Measurements from ENCODE around the gene AMIGO2.

The AMIGO2 gene

DNA sequence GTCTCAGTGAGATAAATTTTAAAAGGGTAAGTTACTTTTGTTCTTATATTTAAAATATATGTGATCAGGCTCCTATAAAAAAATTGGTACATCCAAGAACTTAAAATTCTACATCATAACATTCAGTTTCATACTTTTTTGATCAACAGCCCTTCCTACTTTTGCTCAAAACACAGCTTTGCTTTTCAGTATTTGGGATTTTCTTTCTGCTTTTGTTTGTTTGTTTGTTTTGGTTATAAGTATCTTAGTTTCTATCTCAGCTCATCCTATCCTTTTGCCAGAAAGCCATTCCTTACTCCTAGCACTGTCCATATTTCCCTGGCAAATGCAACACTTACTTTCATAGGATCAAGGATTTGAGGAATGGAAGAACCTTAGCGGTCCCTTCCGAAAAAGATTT lies 5.0 kb downstream of the AMIGO2 start (continued):
- no peak for TF ChIP-seq ZNF791 (tag by site-specific recombination; IDR thresholded peaks at IDR 0.05)
- TF ChIP-seq ZNF214 (tag by site-specific recombination; IDR thresholded peaks at IDR 0.05; ENCODE audit: borderline replicate concordance): no peak
- no peak for TF ChIP-seq ZNF830 (tag by site-specific recombination; IDR thresholded peaks at IDR 0.05; ENCODE audit: low read depth)
- TF ChIP-seq, protein P1, sequence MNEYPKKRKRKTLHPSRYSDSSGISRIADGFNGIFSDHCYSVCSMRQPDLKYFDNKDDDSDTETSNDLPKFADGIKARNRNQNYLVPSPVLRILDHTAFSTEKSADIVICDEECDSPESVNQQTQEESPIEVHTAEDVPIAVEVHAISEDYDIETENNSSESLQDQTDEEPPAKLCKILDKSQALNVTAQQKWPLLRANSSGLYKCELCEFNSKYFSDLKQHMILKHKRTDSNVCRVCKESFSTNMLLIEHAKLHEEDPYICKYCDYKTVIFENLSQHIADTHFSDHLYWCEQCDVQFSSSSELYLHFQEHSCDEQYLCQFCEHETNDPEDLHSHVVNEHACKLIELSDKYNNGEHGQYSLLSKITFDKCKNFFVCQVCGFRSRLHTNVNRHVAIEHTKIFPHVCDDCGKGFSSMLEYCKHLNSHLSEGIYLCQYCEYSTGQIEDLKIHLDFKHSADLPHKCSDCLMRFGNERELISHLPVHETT (tag by site-specific recombination; IDR thresholded peaks at IDR 0.05): no peak
- TF ChIP-seq, protein P2, sequence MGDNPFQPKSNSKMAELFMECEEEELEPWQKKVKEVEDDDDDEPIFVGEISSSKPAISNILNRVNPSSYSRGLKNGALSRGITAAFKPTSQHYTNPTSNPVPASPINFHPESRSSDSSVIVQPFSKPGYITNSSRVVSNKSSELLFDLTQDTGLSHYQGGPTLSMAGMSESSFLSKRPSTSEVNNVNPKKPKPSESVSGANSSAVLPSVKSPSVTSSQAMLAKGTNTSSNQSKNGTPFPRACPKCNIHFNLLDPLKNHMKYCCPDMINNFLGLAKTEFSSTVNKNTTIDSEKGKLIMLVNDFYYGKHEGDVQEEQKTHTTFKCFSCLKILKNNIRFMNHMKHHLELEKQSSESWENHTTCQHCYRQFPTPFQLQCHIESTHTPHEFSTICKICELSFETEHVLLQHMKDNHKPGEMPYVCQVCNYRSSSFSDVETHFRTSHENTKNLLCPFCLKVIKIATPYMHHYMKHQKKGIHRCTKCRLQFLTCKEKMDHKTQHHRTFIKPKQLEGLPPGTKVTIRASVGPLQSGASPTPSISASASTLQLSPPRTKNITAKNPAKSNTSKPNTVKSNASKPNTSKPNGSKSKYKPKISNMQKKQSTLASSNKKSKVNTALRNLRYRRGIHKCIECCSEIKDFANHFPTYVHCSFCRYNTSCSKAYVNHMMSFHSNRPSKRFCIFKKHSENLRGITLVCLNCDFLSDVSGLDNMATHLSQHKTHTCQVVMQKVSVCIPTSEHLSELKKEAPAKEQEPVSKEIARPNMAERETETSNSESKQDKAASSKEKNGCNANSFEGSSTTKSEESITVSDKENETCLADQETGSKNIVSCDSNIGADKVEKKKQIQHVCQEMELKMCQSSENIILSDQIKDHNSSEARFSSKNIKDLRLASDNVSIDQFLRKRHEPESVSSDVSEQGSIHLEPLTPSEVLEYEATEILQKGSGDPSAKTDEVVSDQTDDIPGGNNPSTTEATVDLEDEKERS (tag by site-specific recombination; IDR thresholded peaks at IDR 0.05): no peak
- TF ChIP-seq ZNF785 (tag by site-specific recombination; IDR thresholded peaks at IDR 0.05): no peak
- TF ChIP-seq BCL11A (tag by site-specific recombination; IDR thresholded peaks at IDR 0.05; ENCODE audit: low read depth): no peak
- no peak for TF ChIP-seq ZNF112 (tag by site-specific recombination; IDR thresholded peaks at IDR 0.05)
- no peak for TF ChIP-seq SCRT1 (tag by site-specific recombination; IDR thresholded peaks at IDR 0.05; ENCODE audit: borderline replicate concordance)

DNA sequence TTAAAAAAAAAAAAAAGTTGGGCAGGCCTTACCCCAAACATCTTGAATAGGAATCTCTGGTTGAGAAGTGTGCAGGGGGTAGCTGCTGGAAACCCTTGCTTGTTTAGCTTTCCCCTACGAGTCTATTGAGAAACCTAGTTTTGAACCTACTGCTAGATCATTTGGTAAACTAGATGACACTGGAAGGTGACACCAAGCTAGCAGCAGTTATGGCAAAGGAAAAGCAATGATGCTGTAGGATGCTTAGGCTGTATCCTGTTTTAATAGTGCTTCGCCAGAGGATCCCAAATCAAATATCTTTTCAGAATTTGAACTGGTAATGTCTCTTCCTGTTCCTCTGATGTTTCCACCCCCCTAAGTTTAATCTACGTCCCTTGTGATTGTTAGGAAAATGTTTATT lies 5.8 kb downstream of the AMIGO2 start:
- H3K4me1 ChIP-seq (ENCODE audit: control insufficient read depth, insufficient read depth, low read length): no peaks in the 10 kb centered on the region
- no peak overlapping the region for H3K4me3 ChIP-seq (ENCODE audit: low read depth, low read length)
- TF ChIP-seq ZFP41 (tag by site-specific recombination; IDR thresholded peaks at IDR 0.05; ENCODE audit: borderline replicate concordance) (no peak), ZNF610 (tag by site-specific recombination; IDR thresholded peaks at IDR 0.05; ENCODE audit: borderline replicate concordance) (no peak), RBAK (tag by site-specific recombination; IDR thresholded peaks at IDR 0.05) (no peak), ZNF544 (tag by site-specific recombination; IDR thresholded peaks at IDR 0.05) (no peak), KLF9 (tag by site-specific recombination; IDR thresholded peaks at IDR 0.05; ENCODE audit: low read depth) (no peak), ZFP69B (tag by site-specific recombination; IDR thresholded peaks at IDR 0.05) (no peak), ZNF529 (tag by site-specific recombination; IDR thresholded peaks at IDR 0.05; ENCODE audit: insufficient replicate concordance) (no peak), ZNF571 (tag by site-specific recombination; IDR thresholded peaks at IDR 0.05) (no peak), ZNF555 (tag by site-specific recombination; conservative IDR thresholded peaks at IDR 0.05) (no peak), ZNF623 (tag by site-specific recombination; IDR thresholded peaks at IDR 0.05) (no peak), ZBTB17 (tag by site-specific recombination; IDR thresholded peaks at IDR 0.05) (no peak), ZFP3 (tag by site-specific recombination; IDR thresholded peaks at IDR 0.05; ENCODE audit: low read depth) (no peak), KLF1 (tag by site-specific recombination; IDR thresholded peaks at IDR 0.05) (no peak)
- TF ChIP-seq, protein P3, sequence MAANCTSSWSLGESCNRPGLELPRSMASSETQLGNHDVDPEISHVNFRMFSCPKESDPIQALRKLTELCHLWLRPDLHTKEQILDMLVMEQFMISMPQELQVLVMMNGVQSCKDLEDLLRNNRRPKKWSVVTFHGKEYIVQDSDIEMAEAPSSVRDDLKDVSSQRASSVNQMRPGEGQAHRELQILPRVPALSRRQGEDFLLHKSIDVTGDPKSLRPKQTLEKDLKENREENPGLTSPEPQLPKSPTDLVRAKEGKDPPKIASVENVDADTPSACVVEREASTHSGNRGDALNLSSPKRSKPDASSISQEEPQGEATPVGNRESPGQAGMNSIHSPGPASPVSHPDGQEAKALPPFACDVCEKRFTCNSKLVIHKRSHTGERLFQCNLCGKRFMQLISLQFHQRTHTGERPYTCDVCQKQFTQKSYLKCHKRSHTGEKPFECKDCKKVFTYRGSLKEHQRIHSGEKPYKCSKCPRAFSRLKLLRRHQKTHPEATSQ (tag by site-specific recombination; IDR thresholded peaks at IDR 0.05): no peak
- TF ChIP-seq, protein P4, sequence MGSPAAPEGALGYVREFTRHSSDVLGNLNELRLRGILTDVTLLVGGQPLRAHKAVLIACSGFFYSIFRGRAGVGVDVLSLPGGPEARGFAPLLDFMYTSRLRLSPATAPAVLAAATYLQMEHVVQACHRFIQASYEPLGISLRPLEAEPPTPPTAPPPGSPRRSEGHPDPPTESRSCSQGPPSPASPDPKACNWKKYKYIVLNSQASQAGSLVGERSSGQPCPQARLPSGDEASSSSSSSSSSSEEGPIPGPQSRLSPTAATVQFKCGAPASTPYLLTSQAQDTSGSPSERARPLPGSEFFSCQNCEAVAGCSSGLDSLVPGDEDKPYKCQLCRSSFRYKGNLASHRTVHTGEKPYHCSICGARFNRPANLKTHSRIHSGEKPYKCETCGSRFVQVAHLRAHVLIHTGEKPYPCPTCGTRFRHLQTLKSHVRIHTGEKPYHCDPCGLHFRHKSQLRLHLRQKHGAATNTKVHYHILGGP (tag by site-specific recombination; IDR thresholded peaks at IDR 0.05): no peak
- TF ChIP-seq, protein P5, sequence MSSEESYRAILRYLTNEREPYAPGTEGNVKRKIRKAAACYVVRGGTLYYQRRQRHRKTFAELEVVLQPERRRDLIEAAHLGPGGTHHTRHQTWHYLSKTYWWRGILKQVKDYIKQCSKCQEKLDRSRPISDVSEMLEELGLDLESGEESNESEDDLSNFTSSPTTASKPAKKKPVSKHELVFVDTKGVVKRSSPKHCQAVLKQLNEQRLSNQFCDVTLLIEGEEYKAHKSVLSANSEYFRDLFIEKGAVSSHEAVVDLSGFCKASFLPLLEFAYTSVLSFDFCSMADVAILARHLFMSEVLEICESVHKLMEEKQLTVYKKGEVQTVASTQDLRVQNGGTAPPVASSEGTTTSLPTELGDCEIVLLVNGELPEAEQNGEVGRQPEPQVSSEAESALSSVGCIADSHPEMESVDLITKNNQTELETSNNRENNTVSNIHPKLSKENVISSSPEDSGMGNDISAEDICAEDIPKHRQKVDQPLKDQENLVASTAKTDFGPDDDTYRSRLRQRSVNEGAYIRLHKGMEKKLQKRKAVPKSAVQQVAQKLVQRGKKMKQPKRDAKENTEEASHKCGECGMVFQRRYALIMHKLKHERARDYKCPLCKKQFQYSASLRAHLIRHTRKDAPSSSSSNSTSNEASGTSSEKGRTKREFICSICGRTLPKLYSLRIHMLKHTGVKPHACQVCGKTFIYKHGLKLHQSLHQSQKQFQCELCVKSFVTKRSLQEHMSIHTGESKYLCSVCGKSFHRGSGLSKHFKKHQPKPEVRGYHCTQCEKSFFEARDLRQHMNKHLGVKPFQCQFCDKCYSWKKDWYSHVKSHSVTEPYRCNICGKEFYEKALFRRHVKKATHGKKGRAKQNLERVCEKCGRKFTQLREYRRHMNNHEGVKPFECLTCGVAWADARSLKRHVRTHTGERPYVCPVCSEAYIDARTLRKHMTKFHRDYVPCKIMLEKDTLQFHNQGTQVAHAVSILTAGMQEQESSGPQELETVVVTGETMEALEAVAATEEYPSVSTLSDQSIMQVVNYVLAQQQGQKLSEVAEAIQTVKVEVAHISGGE (tag by site-specific recombination; conservative IDR thresholded peaks at IDR 0.05; ENCODE audit: low read depth): no peak
- no peaks in the 10 kb centered on the region for H3K36me3 ChIP-seq (ENCODE audit: control insufficient read depth in 2 of 2, insufficient read depth in 1 of 2, low read length in 2 of 2)
- ChIA-PET POLR2A (no interaction called here), CTCF (interaction anchor here (0.7 to 1.8 kb wide), 3 partner anchors 24 to 335 kb away, joined by 3 to 4 read pairs (median 3); no protein-coding TSS in a partner anchor)
- no peak overlapping the region for H3K27ac ChIP-seq (ENCODE audit: extremely low read depth, low read depth, low read length)
- H3K9me3 ChIP-seq (ENCODE audit: control insufficient read depth, insufficient read depth, low read depth, low read length): no peaks in the 10 kb centered on the region

Data from HEK293 (cell line).